Activated CD8-positive, alpha-beta memory T cell treated with anti-CD3 and anti-CD28 coated beads for 1 hour (primary cell): ENCODE results near the gene FCRL3.

Experiments
- DNase-seq, 2 donors: peaks; one replicate each; pipeline ENCODE4 v3.0.0-alpha.2; 2020; ENCODE audit warnings: low read depth in 1 of 2; ENCODE audit errors: extremely low read depth in 1 of 2

The FCRL3 gene

GRCh38 chr1:157691285-157691920, 9.2 kb downstream of the FCRL3 start:
- no peak for DNase-seq

- DNase-seq: no peak
Observed at GRCh38 chr1:157682710-157683437, 17.7 kb downstream of the FCRL3 start.

- DNase-seq: no peak
Observed at GRCh38 chr1:157678721-157679120, 21.8 kb downstream of the FCRL3 start.

- DNase-seq: no peak
Observed at GRCh38 chr1:157673008-157673407, 27.6 kb downstream of the FCRL3 start.

- DNase-seq: no peak
Observed at GRCh38 chr1:157671895-157672294, 28.7 kb downstream of the FCRL3 start.

GRCh38 chr1:157659576-157660247, 40.9 kb downstream of the FCRL3 start:
- no peak for DNase-seq

- DNase-seq: no peak
Observed at GRCh38 chr1:157658571-157658970, 42.0 kb downstream of the FCRL3 start.

GRCh38 chr1:157653494-157653873, 47.1 kb downstream of the FCRL3 start:
- DNase-seq: no peak

GRCh38 chr1:157652859-157653493, 47.6 kb downstream of the FCRL3 start:
- DNase-seq: no peak

- DNase-seq: no peak
Observed at GRCh38 chr1:157648317-157648716, 52.3 kb downstream of the FCRL3 start.

- no peak for DNase-seq
Observed at GRCh38 chr1:157646144-157646543, 54.4 kb downstream of the FCRL3 start.

GRCh38 chr1:157641177-157641576, 59.4 kb downstream of the FCRL3 start:
- DNase-seq: no peak

- DNase-seq: no peak
Observed at GRCh38 chr1:157639800-157640199, 60.8 kb downstream of the FCRL3 start.

GRCh38 chr1:157628773-157629172, 71.8 kb downstream of the FCRL3 start:
- DNase-seq: no peak
